MG63 (cell line): ENCODE measurements around the gene KRT2. TPM values are rescaled to one million over a fixed set of nuclear protein-coding genes. Genes with fewer than 3 reads are reported as not detected.

ENCODE experiments used
- DNase-seq: peaks from one replicate; pipeline ENCODE4 v3.0.0-alpha.2; 2020
- H3K27me3 ChIP-seq: fragments of 250-450 bp; sonication (Bioruptor Pico); 2 replicates; pipeline ENCODE4 v1.5.1; 2020; ENCODE audit warnings: mild to moderate bottlenecking, moderate library complexity
- H3K36me3 ChIP-seq: fragments of 250-450 bp; sonication (Bioruptor Pico); 2 replicates; pipeline ENCODE4 v1.5.1; 2020; ENCODE audit warnings: mild to moderate bottlenecking, moderate library complexity
- H3K4me3 ChIP-seq: fragments of 250-450 bp; sonication (Bioruptor Pico); 2 replicates; pipeline ENCODE4 v1.5.1; 2020; ENCODE audit warnings: mild to moderate bottlenecking, moderate library complexity
- H3K9me3 ChIP-seq: fragments of 250-450 bp; sonication (Bioruptor Pico); 2 replicates; pipeline ENCODE4 v1.5.1; 2020; ENCODE audit warnings: mild to moderate bottlenecking, moderate library complexity
- total RNA-seq: library from RNA; depleted of rRNA; stranded (reverse); fragments of >200 nt; shearing (Covaris generic); gene quantifications from 2 replicates; pipeline ENCODE4 v1.2.3, GENCODE V29; 2014; ENCODE audit warnings: low replicate concordance

KRT2 gene
- total RNA-seq, 1 experiment from 2014 or later, result not detected

GRCh38 chr12:52658196-52658595 lies 6.2 kb upstream of the KRT2 start:
- no peak overlapping the region for H3K4me3 ChIP-seq
- no peaks in the 10 kb centered on the region for H3K9me3 ChIP-seq
- peaks cover 3% of the 10 kb centered on the region for H3K27me3 ChIP-seq
- H3K36me3 ChIP-seq, result no peaks in the 10 kb centered on the region
- no peak for DNase-seq

- no peaks in the 10 kb centered on the region for H3K9me3 ChIP-seq
- no peak overlapping the region for H3K4me3 ChIP-seq
- H3K27me3 ChIP-seq, result peaks cover 6% of the 10 kb centered on the region
- no peaks in the 10 kb centered on the region for H3K36me3 ChIP-seq
- DNase-seq, result no peak
These were observed 5.4 kb upstream of the KRT2 start for GRCh38 chr12:52657250-52657902.

- no peaks in the 10 kb centered on the region for H3K36me3 ChIP-seq
- peaks cover 6% of the 10 kb centered on the region for H3K27me3 ChIP-seq
- H3K4me3 ChIP-seq, result no peak overlapping the region
- no peak for DNase-seq
- H3K9me3 ChIP-seq, result no peaks in the 10 kb centered on the region
These were observed 4.6 kb upstream of the KRT2 start for GRCh38 chr12:52656616-52657015.

GRCh38 chr12:52655720-52656124 lies 3.7 kb upstream of the KRT2 start:
- Histone ChIP-seq H3K4me3 (no peak overlapping the region), H3K36me3 (no peaks in the 10 kb centered on the region), H3K27me3 (peaks cover 6% of the 10 kb centered on the region), H3K9me3 (no peaks in the 10 kb centered on the region)
- no peak for DNase-seq

GRCh38 chr12:52655251-52655650 lies 3.2 kb upstream of the KRT2 start:
- DNase-seq, result peak; percentile 8
- H3K4me3 ChIP-seq, result no peak overlapping the region
- no peaks in the 10 kb centered on the region for H3K9me3 ChIP-seq
- no peaks in the 10 kb centered on the region for H3K36me3 ChIP-seq
- H3K27me3 ChIP-seq, result peaks cover 6% of the 10 kb centered on the region

GRCh38 chr12:52650520-52651081 lies 1.4 kb downstream of the KRT2 start:
- no peaks in the 10 kb centered on the region for H3K36me3 ChIP-seq
- no peaks in the 10 kb centered on the region for H3K9me3 ChIP-seq
- peak; percentile 51 for DNase-seq
- H3K4me3 ChIP-seq, result no peak overlapping the region
- peaks cover 6% of the 10 kb centered on the region for H3K27me3 ChIP-seq

GRCh38 chr12:52649066-52649465 lies 2.9 kb downstream of the KRT2 start:
- no peaks in the 10 kb centered on the region for H3K36me3 ChIP-seq
- H3K27me3 ChIP-seq, result peaks cover 4% of the 10 kb centered on the region; the same call in 1 of the 2 replicates
- H3K9me3 ChIP-seq, result no peaks in the 10 kb centered on the region
- H3K4me3 ChIP-seq, result no peak overlapping the region
- no peak for DNase-seq

- Histone ChIP-seq H3K4me3 (no peak overlapping the region), H3K27me3 (peaks cover 2% of the 10 kb centered on the region; the same call in 1 of the 2 replicates), H3K9me3 (no peaks in the 10 kb centered on the region), H3K36me3 (no peaks in the 10 kb centered on the region)
- DNase-seq, result no peak
These were observed 3.9 kb downstream of the KRT2 start for GRCh38 chr12:52648012-52648550.

- no peaks in the 10 kb centered on the region for H3K9me3 ChIP-seq
- no peak for DNase-seq
These were observed 4.4 kb downstream of the KRT2 start for GRCh38 chr12:52647601-52648000.

GRCh38 chr12:52646613-52647012 lies 5.4 kb downstream of the KRT2 start:
- DNase-seq, result no peak
- Histone ChIP-seq H3K27me3 (no peaks in the 10 kb centered on the region), H3K4me3 (no peak overlapping the region), H3K9me3 (no peaks in the 10 kb centered on the region), H3K36me3 (no peaks in the 10 kb centered on the region)

More at GRCh38 chr12:52647601-52648000, 4.4 kb downstream of the KRT2 start:
- Histone ChIP-seq H3K4me3 (no peak overlapping the region), H3K27me3 (no peaks in the 10 kb centered on the region), H3K36me3 (no peaks in the 10 kb centered on the region)

- DNase-seq, result no peak
- no peak overlapping the region for H3K4me3 ChIP-seq
- H3K9me3 ChIP-seq, result no peaks in the 10 kb centered on the region
- H3K36me3 ChIP-seq, result no peaks in the 10 kb centered on the region
- no peaks in the 10 kb centered on the region for H3K27me3 ChIP-seq
These were observed 6.0 kb downstream of the KRT2 start for GRCh38 chr12:52645982-52646381.

- Histone ChIP-seq H3K27me3 (peaks cover 3% of the 10 kb centered on the region; the same call in 1 of the 2 replicates), H3K9me3 (no peaks in the 10 kb centered on the region), H3K36me3 (no peaks in the 10 kb centered on the region), H3K4me3 (no peak overlapping the region)
- DNase-seq, result no peak
These were observed 6.8 kb downstream of the KRT2 start for GRCh38 chr12:52645120-52645761.

- H3K36me3 ChIP-seq, result no peaks in the 10 kb centered on the region
- DNase-seq, result no peak
- no peaks in the 10 kb centered on the region for H3K9me3 ChIP-seq
- no peak overlapping the region for H3K4me3 ChIP-seq
- peaks cover 6% of the 10 kb centered on the region; the same call in 1 of the 2 replicates for H3K27me3 ChIP-seq
These were observed 8.0 kb downstream of the KRT2 start for GRCh38 chr12:52644078-52644415.

GRCh38 chr12:52643233-52644077 lies 8.6 kb downstream of the KRT2 start:
- Histone ChIP-seq H3K36me3 (no peaks in the 10 kb centered on the region), H3K9me3 (no peaks in the 10 kb centered on the region), H3K27me3 (peaks cover 8% of the 10 kb centered on the region; the same call in 1 of the 2 replicates), H3K4me3 (no peak overlapping the region)
- DNase-seq, result no peak

- Histone ChIP-seq H3K4me3 (no peak overlapping the region), H3K27me3 (peaks cover 8% of the 10 kb centered on the region; the same call in 1 of the 2 replicates), H3K9me3 (no peaks in the 10 kb centered on the region), H3K36me3 (no peaks in the 10 kb centered on the region)
- no peak for DNase-seq
These were observed 10.5 kb downstream of the KRT2 start for GRCh38 chr12:52641468-52641867.

- DNase-seq, result no peak
- Histone ChIP-seq H3K4me3 (no peak overlapping the region), H3K9me3 (no peaks in the 10 kb centered on the region), H3K36me3 (no peaks in the 10 kb centered on the region), H3K27me3 (peaks cover 8% of the 10 kb centered on the region; the same call in 1 of the 2 replicates)
These were observed 14.7 kb downstream of the KRT2 start for GRCh38 chr12:52637299-52637698.
